ENCODE results near the gene HES1. TPM values are rescaled to one million over a fixed set of nuclear protein-coding genes. Genes with fewer than 3 reads are reported as not detected.

The HES1 gene
- total and polyA plus RNA-seq, 10 of the 15 experiments (the other 5 are each of a cell fraction or from before 2014, with no cell fraction given): 0.46 to 5.3 (median 2.3) TPM

- in situ Hi-C loops (cut with MboI): no loop called here
- H4K20me1 ChIP-seq (ENCODE audit: control insufficient read depth, insufficient read depth): no peaks in the 10 kb centered on the region
- H3K4me1 ChIP-seq (ENCODE audit: control insufficient read depth, insufficient read depth, low read length): no peaks in the 10 kb centered on the region
- no peaks in the 10 kb centered on the region for H3K36me3 ChIP-seq (ENCODE audit: control insufficient read depth in 2 of 2, insufficient read depth in 2 of 2, low read length in 1 of 2)
- BruUV-seq (replicated peaks): no TSS peak
- no peak overlapping the region for H3K4me3 ChIP-seq
- DNase-seq (ENCODE audit: low read depth, low spot score) (no peak), ATAC-seq (no peak), FAIRE-seq (no peak)
- 55% methylated on average over 12 of the region's 13 CpGs for WGBS (ENCODE audit: insufficient coverage, insufficient replicate concordance, low lambda C conversion rate, missing lambda C conversion rate)
- no peak overlapping the region for H3K9ac ChIP-seq (ENCODE audit: control insufficient read depth, insufficient read depth, low read length)
- H3K27me3 ChIP-seq (replicated peaks in 1 of 2; ENCODE audit: control insufficient read depth in 2 of 2, insufficient read depth in 2 of 2, low read length in 1 of 2): no peaks in the 10 kb centered on the region; a peak in 1 of 4 replicates
- H3K27ac ChIP-seq (ENCODE audit: control insufficient read depth, insufficient read depth): no peak overlapping the region
- H3K9me3 ChIP-seq (replicated peaks; ENCODE audit: control insufficient read depth, insufficient read depth, low read length): no peaks in the 10 kb centered on the region
- CTCF ChIA-PET: no interaction called here
- intact Hi-C loops (cut with micrococcal nuclease; ENCODE audit: unreplicated experiment): no loop called here
- RAD21 ChIA-PET (ENCODE audit: unreplicated experiment): no interaction called here
- POLR2A ChIA-PET: no interaction called here
- H3K79me2 ChIP-seq (ENCODE audit: control insufficient read depth, insufficient read depth, low read length): no peaks in the 10 kb centered on the region
- no peak overlapping the region for H3K4me2 ChIP-seq (ENCODE audit: control insufficient read depth, insufficient read depth)
- H2AFZ ChIP-seq (ENCODE audit: control insufficient read depth, low read depth, low read length): no peak overlapping the region
- SMC1A ChIA-PET (ENCODE audit: uncharacterized antibody, unreplicated experiment): no interaction called here
- TF ChIP-seq ZSCAN29 (IDR thresholded peaks at IDR 0.05) (no peak), YY1 (IDR thresholded peaks at IDR 0.05; ENCODE audit: low read depth, low read length) (no peak), KAT2A (conservative IDR thresholded peaks at IDR 0.05; ENCODE audit: control insufficient read depth, low read depth, low read length) (no peak), ZNF592 (IDR thresholded peaks at IDR 0.05) (no peak), CEBPB (IDR thresholded peaks at IDR 0.05; ENCODE audit: borderline replicate concordance in 1 of 2, low read depth in 2 of 2, low read length in 2 of 2) (no peak), IRF5 (IDR thresholded peaks at IDR 0.05; ENCODE audit: borderline replicate concordance) (no peak), MLLT1 (IDR thresholded peaks at IDR 0.05) (no peak), ELK1 (IDR thresholded peaks at IDR 0.05; ENCODE audit: low read depth, low read length) (no peak), RCOR1 (conservative IDR thresholded peaks at IDR 0.05; ENCODE audit: low read depth, low read length) (no peak)
Measured at GRCh38 chr3:194120789-194121770, 14.9 kb upstream of the HES1 start.

All from GM12878 (cell line).